Upper lobe of right lung (tissue), 1 donor: ENCODE results near the gene PLCH2. TPM values are rescaled to one million over a fixed set of nuclear protein-coding genes. Genes with fewer than 3 reads are reported as not detected.
"Not testable (repeated sequence)": the region's sequence is repeated elsewhere in the genome, so short reads cannot be mapped to it uniquely, and the experiment has no call there.

Source experiments
- ATAC-seq: fragments of 200-7000 bp; cut with Tn5 transposase; one replicate; pipeline ENCODE4 v1.9.1; 2020; ENCODE audit warnings: mild to moderate bottlenecking, moderate library complexity
- DNase-seq: peaks from one replicate; pipeline ENCODE4 v3.0.0-alpha.2; 2020
- H3K27ac ChIP-seq: fragments of 200-600 bp; one replicate; pipeline ENCODE4 v1.8.0; 2022
- H3K27me3 ChIP-seq: fragments of 200-600 bp; one replicate; pipeline ENCODE4 v1.8.0; 2022; ENCODE audit warnings: mild to moderate bottlenecking
- H3K36me3 ChIP-seq: fragments of 200-600 bp; one replicate; pipeline ENCODE4 v1.8.0; 2022
- H3K4me1 ChIP-seq: fragments of 200-600 bp; one replicate; pipeline ENCODE4 v1.8.0; 2022
- H3K4me3 ChIP-seq: fragments of 200-600 bp; one replicate; pipeline ENCODE4 v1.8.0; 2022; ENCODE audit warnings: mild to moderate bottlenecking
- H3K9me3 ChIP-seq: fragments of 200-600 bp; one replicate; pipeline ENCODE4 v1.8.0; 2022
- intact Hi-C: fragments of 100-400 bp; cut with DNase I; formaldehyde crosslinking; loops from one replicate; pipeline ENCODE4 v1.11.0; 2022
- total RNA-seq: library from RNA; stranded (reverse); fragmentation: NEBNext Ultra II Directional; extraction: Animal tissue kit (Norgen Biotek cat#: 25700); gene quantifications from one replicate; pipeline ENCODE4 v1.2.1, GENCODE V29; 2021
- TF ChIP-seq, protein P1 (sequence below): fragments of 200-600 bp; IDR thresholded peaks from one replicate; pipeline ENCODE4 v1.8.0; 2022; ENCODE audit warnings: antibody characterized with exemption
- donor health status: DM: no; HTN: yes; CAD: no; lungs with severe emphysema.

Gene PLCH2
- total RNA-seq, 1 donor from 2014 or later: 2.4 TPM

DNA sequence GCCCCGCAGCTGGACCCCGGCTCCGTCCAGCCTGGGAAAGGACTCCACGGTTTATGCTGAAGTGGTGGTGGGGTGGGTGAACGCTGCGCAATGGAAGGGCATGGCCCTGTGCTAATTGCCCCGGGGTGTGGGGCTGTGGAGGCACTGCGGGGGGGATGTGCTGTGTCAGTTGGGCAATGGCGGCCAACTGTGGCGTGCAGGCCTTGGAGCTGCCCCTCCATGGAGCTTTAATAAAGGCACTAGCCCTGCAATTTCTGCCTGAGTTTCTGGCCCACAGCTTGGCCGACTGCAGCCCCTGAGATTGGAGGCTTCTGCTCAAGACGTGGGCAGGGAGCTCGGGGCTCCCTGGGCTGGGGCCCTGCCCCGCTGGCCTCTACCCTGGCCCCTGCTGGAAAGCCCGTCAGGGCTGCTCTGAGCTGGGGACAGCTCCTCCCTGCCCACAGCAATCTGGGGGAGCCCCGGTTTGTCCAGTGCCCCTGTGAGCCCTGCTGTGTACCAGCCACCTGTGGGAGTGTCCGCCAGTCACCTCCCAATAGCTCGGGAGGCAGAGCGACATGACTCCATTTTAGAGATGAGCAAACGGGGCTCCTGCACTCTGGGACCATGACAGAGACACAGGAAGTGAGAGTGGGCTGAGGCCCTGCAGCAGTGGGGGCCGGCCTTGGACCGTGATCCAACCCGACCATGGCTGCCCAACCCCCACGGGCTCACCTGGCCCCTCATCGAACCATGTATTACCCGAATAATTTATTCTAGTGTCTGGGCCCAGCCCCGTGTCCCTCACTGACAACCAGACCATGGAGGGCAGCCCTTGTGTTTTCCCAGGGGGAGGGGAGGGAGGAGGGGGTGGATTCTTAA is 71.3 kb downstream of the PLCH2 start:
- H3K27me3 ChIP-seq: no peaks in the 10 kb centered on the region
- H3K4me3 ChIP-seq: peak overlapping the region; percentile 85
- no peaks in the 10 kb centered on the region for H3K9me3 ChIP-seq
- peaks cover 38% of the 10 kb centered on the region for H3K4me1 ChIP-seq
- TF ChIP-seq, protein P1, sequence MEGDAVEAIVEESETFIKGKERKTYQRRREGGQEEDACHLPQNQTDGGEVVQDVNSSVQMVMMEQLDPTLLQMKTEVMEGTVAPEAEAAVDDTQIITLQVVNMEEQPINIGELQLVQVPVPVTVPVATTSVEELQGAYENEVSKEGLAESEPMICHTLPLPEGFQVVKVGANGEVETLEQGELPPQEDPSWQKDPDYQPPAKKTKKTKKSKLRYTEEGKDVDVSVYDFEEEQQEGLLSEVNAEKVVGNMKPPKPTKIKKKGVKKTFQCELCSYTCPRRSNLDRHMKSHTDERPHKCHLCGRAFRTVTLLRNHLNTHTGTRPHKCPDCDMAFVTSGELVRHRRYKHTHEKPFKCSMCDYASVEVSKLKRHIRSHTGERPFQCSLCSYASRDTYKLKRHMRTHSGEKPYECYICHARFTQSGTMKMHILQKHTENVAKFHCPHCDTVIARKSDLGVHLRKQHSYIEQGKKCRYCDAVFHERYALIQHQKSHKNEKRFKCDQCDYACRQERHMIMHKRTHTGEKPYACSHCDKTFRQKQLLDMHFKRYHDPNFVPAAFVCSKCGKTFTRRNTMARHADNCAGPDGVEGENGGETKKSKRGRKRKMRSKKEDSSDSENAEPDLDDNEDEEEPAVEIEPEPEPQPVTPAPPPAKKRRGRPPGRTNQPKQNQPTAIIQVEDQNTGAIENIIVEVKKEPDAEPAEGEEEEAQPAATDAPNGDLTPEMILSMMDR: no peak
- peak overlapping the region; percentile 97 for H3K27ac ChIP-seq
- ATAC-seq (no peak), DNase-seq (no peak)
- intact Hi-C loops: loop anchor here (10.0 kb wide), 1 partner anchor 133 kb away; the partner anchor contains the start of gene PEX10
- H3K36me3 ChIP-seq: no peaks in the 10 kb centered on the region

DNA sequence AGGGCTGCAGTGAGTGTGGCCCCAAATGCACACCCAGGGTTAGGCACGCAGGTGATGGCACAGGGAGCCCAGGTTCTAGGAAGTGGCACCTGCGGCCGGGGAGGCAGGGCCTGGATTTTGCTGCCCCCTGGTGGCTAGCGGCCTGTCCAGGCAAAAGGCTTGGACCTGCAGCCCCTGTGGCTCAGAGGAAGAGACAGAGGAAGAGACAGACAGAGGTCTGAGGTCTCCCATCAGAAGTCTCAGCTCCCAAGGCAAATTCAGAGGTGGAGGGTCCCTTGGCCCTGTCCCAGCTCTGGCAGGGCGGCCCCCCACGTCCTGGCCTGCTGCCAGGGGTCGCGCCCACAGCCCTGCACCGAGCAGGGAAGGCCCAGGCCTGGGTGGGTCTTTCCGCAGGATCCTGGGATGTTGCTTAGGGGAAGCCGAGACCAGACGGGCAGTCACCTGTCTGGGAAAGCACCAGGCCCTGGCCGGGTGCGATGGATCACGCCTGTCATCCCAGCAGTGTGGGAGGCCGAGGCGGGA is 72.0 kb downstream of the PLCH2 start:
- no peaks in the 10 kb centered on the region for H3K36me3 ChIP-seq
- peak overlapping the region; percentile 97 for H3K27ac ChIP-seq
- intact Hi-C loops: loop anchor here (10.0 kb wide), 1 partner anchor 133 kb away; the partner anchor contains the start of gene PEX10
- DNase-seq: peak; percentile 93
- TF ChIP-seq, protein P1: peak; percentile 96
- H3K4me3 ChIP-seq: peak overlapping the region; percentile 85
- H3K9me3 ChIP-seq: no peaks in the 10 kb centered on the region
- H3K4me1 ChIP-seq: peaks cover 38% of the 10 kb centered on the region
- no peaks in the 10 kb centered on the region for H3K27me3 ChIP-seq
- ATAC-seq: peak; percentile 57

DNA sequence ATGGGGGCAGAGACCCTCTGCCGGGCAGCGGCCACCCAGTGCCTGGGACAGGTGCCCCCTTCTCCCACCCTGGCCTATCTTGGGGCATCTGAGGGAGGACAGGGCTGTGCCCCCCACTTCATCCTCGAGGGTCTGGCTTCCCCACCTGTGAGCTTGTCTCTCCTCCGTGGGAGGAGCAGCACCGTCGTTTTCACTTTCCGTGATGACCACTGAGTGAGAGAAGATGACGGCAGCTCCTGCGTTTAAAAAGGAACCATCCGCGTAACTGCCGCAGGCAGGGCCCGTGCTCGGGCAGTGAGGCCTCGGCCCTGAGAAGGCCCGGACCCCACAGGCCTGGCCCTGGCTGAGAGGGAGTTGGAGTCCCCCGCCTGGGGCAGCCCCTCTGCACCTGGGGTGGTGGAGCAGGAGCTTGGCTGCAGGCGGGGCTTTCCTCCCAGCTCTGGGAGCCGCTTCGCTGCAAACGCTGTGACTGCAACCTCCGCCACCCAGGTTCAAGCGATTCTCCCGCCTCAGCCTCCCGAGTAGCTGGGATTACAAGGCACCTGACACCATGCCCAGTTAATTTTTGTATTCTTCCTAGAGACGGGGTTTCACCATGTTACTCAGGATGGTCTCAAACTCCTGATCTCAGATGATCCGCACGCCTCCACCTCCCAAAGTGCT is 73.4 kb downstream of the PLCH2 start:
- H3K27ac ChIP-seq: peak overlapping the region; percentile 97
- intact Hi-C loops: loop anchor here (10.0 kb wide), 1 partner anchor 135 kb away; the partner anchor contains the start of gene PEX10
- peaks cover 41% of the 10 kb centered on the region for H3K4me1 ChIP-seq
- H3K9me3 ChIP-seq, ATAC-seq, DNase-seq, H3K27me3 ChIP-seq, H3K36me3 ChIP-seq: not testable (repeated sequence)
- peak overlapping the region; percentile 85 for H3K4me3 ChIP-seq

DNA sequence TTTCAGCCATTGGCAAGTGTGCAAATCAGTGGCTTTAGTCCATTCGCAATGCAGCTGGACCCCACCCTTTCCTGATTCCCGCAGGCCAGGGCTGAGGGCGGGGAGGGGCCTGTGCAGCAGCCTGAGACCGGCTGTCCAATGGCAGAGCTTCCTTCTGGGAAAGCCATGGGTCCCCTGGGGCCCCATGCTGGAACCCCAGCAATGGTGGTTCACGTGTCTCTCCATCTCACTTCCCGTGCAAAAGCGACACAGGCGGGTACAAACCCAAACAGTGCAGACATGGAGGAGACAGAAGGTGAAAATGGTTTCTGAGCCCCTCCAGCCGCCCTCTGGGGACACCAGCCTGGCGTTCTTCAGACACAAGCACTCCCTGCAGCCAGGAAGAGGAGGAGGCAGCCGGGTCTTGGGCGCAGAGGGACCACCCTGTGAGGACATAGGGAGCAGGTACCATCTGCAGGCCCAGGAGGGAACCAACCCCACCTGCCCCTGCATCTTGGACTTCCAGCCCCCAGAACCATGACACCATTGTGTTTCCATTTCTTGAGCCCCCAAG is 74.3 kb downstream of the PLCH2 start:
- peak overlapping the region; percentile 30 for H3K4me3 ChIP-seq
- ATAC-seq, H3K36me3 ChIP-seq, H3K27me3 ChIP-seq, H3K9me3 ChIP-seq, intact Hi-C loops, DNase-seq: not testable (repeated sequence)
- peaks cover 41% of the 10 kb centered on the region for H3K4me1 ChIP-seq
- H3K27ac ChIP-seq: peak overlapping the region; percentile 55

DNA sequence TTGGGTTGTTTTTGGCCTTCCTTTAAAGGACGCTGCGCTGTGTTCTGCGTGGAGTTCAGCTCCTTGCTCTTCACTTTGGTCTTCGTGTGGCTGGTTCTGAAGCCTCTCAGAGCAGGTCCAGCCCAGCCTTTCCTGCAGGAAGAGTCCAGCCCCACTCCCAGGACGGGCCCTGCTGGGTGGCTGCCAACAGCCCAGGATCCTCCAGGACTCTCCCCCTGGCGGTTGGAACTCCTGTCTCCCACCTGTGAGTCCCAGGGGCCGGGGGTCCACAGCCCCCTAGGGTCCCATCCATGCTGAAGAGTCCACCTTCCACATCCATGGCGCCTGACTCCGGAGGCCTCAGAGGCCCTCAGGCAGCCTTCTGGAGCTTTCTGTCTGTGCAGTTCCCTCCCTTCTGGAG is 75.5 kb downstream of the PLCH2 start:
- H3K27ac ChIP-seq: peak overlapping the region; percentile 42
- H3K9me3 ChIP-seq, intact Hi-C loops, H3K36me3 ChIP-seq, DNase-seq, ATAC-seq, H3K27me3 ChIP-seq: not testable (repeated sequence)
- H3K4me3 ChIP-seq: peak overlapping the region; percentile 30
- H3K4me1 ChIP-seq: peaks cover 35% of the 10 kb centered on the region

DNA sequence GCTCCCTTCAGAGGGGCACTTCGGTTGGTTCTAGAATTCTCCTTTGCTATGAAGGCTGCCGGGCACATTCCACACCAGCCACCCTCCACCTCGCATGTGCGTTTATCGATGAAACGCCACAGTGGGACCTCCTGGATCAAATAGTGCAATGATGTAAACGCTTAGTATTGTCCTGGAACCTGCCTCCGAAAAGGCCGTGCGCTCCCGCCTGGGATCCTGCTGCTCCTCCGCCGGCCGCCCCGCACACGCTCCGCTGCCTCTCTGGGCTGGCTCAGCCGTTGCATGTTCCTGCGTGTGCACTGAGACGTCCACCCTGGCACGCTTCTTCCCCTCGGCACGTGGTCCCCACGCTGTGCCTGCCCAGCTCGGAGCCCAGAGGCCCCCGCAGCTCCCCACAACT is 76.1 kb downstream of the PLCH2 start:
- Histone ChIP-seq H3K27ac (no peak overlapping the region), H3K9me3 (no peaks in the 10 kb centered on the region), H3K4me3 (no peak overlapping the region), H3K4me1 (peaks cover 36% of the 10 kb centered on the region), H3K27me3 (no peaks in the 10 kb centered on the region), H3K36me3 (no peaks in the 10 kb centered on the region)
- intact Hi-C loops: no loop called here
- ATAC-seq (no peak), DNase-seq (no peak)
- TF ChIP-seq, protein P1: no peak

DNA sequence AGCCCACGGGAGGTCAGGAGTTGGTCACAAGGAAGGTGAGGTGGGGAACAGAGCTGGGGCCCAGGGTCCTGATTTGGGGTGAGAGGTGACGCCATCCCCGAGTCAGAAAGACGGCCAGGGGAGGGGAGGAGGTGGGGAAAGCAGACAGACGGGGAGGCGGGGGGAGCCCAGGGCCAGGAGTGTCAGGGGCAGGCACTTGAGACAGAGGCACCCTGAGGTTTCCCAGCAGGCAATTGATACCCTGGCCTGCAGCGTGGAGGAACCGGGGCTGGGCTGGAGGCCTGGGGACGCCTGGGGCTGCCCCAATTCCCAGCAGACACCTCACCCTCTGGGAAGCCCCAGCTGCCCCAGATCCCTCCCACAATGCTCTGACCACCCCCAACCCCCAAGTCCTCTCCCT is 77.0 kb downstream of the PLCH2 start:
- ATAC-seq, DNase-seq, H3K9me3 ChIP-seq, H3K4me3 ChIP-seq, H3K27me3 ChIP-seq, H3K27ac ChIP-seq, intact Hi-C loops, H3K36me3 ChIP-seq: not testable (repeated sequence)
- peaks cover 36% of the 10 kb centered on the region for H3K4me1 ChIP-seq
